ENCODE measurements around the gene CDC14A. TPM values are rescaled to one million over a fixed set of nuclear protein-coding genes. Genes with fewer than 3 reads are reported as not detected.

CDC14A gene
- total RNA-seq, 1 donor = 167 TPM

DNA sequence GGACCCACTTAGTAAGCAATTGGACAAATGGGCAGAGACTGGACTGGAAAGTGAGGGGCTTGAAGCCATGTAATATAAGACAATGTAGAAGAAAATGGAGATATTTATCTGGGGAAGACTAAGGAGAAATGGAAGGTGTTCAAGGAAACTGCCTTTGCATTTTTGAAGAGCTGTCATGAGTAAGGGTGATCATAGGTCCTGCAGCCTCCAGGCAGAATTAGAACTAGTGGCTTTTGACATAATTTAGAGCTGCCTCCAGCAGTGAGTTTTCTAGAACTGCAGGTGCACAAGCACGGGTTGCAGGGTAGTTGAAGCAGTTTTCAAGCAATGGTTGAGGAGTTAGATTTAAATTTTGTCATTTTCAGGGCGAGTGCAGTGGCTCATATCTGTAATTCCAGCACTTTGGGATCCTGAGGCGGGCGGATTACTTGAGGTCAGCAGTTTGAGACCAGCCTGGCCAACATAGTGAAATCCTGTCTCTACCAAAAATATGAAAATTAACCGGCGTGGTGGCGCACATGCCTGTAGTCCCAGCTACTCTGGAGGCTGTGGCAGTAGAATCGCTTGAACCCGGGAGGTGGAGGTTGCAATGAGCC lies 3.7 kb upstream of the CDC14A start:
- no peak overlapping the region for H3K4me3 ChIP-seq (ENCODE audit: low read length)
- peaks cover 10% of the 10 kb centered on the region for H3K4me1 ChIP-seq (ENCODE audit: insufficient read depth, low read length)
- H3K9me3 ChIP-seq (ENCODE audit: low read depth, low read length) = no peaks in the 10 kb centered on the region
- no peaks in the 10 kb centered on the region for H3K27me3 ChIP-seq (ENCODE audit: insufficient read depth, low read length)

DNA sequence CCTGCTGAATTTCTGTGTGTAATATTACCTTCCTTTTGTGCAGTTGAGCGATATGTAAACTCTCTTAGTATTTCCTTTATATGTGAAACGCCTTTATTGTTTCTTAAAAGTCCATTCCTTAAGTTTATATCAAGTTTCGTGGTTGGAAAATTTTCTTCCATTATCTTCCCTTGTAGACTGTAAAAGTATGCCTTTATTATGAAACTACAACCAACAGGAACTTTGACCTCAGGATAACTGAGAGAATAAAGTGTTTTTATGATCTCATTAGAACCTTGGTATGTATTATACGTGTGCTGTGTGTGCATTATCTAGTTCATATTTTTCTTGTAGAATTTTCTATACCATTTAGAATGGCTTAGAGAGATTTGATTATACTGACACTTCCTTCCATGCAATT lies 3.1 kb upstream of the CDC14A start:
- Histone ChIP-seq H3K27me3 (ENCODE audit: insufficient read depth, low read length) (no peaks in the 10 kb centered on the region), H3K4me3 (ENCODE audit: low read length) (no peak overlapping the region)

DNA sequence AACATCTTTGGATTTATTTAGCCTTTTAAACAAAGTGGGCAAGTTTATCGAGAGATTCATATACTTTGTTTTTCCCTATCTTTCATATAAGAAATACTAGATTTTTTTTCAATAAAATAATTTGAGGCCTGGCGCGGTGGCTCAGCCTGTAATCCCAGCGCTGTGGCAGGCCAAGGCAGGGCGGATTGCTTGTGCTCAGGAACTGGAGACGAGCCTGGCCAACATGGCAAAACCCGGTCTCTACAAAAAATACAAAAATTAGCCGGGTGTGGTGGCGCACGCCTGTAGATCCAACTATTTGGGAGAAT lies 1.6 kb upstream of the CDC14A start:
- Histone ChIP-seq H3K9me3 (ENCODE audit: low read depth, low read length) (no peaks in the 10 kb centered on the region), H3K27me3 (ENCODE audit: insufficient read depth, low read length) (no peaks in the 10 kb centered on the region), H3K4me1 (ENCODE audit: insufficient read depth, low read length) (peaks cover 26% of the 10 kb centered on the region), H3K4me3 (ENCODE audit: low read length) (peak overlapping the region; percentile 96)

More for the DNA sequence above, 3.1 kb upstream of the CDC14A start:
- Histone ChIP-seq H3K9me3 (ENCODE audit: low read depth, low read length) (no peaks in the 10 kb centered on the region), H3K4me1 (ENCODE audit: insufficient read depth, low read length) (peaks cover 14% of the 10 kb centered on the region)

DNA sequence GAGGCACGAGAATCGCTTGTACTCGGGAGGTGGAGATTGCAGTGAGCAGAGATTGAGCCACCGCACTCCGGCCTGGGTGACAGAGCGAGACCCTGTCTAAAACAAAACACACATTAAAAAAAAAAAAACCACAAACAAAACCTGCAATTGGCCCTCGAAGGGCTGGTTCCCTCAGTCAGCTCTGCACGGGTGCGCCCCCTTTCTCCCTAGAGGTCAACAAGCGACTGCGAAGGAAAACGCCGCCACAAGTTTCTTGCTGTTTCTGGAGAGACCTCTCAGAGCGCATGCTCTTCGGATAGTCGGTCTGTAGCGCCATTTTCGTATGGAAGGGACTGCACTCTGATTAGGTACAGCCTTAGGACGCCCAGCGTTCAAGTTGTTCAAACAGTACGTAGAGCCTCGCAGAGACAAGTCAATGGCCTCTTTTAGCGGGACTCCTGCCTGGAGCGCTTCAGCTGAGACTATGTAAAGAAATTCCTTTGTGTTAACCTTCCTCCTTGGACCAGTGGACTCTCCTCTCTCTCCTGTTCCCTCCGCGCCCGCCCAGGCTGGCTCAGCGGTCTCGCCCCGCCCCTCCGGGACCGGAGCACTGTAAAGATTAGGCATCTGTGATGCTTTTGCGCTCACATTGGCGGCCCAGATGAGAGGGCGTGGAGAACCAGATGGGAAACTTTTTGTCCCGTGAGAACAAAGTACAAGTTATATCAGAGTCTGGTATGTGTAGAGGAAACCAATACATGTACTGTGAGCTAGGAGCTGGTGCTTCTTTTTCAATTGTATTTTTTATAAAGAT lies 1.0 kb upstream of the CDC14A start:
- H3K4me3 ChIP-seq (ENCODE audit: low read length) = peak overlapping the region; percentile 96
- H3K9me3 ChIP-seq (ENCODE audit: low read depth, low read length) = no peaks in the 10 kb centered on the region
- no peaks in the 10 kb centered on the region for H3K27me3 ChIP-seq (ENCODE audit: insufficient read depth, low read length)
- peaks cover 32% of the 10 kb centered on the region for H3K4me1 ChIP-seq (ENCODE audit: insufficient read depth, low read length)

DNA sequence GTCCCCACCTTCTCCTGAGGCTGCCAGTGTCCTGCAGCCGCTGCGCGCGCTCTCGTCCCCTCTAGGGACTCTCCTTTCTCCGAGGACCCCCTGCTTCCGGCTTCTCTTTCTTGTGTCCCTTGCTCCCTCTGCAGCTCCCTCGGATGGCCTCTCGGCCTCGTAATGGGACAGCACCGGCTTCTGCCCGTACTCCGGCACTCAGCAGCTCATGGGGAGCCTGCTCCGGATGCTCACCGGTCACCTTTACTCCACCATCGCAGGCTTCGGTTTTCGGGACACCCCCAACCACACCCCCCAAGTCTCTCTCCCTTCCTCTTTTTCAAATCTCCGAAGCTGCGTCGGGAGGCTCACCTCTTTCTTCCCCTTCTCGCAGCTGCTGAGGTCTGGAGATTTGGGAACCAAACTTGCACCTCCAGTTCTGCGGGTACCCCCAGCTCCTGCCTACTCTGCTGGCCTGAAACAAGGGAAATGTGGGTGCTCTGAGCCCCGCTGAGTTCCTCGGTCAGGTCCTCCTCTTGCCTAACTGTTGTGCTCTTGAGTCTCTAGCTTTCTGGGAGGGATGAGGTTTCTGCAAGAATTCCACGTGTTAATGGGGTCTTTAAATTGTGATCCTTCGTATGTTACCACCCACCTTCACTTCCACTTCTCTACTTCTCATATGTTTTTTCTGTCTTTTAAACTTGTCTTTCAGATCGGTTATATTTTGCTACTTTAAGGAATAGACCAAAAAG lies 930 bp downstream of the CDC14A start:
- Histone ChIP-seq H3K27me3 (ENCODE audit: insufficient read depth, low read length) (no peaks in the 10 kb centered on the region), H3K4me1 (ENCODE audit: insufficient read depth, low read length) (peaks cover 51% of the 10 kb centered on the region), H3K4me3 (ENCODE audit: low read length) (peak overlapping the region; percentile 96), H3K9me3 (ENCODE audit: low read depth, low read length) (no peaks in the 10 kb centered on the region)

DNA sequence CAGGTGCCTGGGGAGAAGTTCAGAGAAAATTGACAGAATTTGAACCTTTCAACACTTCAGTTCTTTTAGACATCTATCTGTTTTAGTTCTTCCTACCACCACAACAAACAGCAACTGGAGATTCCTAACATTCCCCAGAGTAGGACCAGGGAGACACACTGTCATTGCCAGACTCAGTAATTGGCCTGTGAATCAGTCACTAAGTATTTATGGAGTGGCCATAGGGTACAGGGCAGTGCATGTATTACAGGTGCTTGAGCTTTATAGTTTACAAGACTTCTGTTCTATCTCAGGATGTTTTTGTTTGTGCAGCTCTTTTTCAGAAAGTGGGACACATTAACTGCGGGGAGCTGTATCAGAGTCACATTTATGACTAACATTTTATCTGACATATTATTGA lies 1.7 kb downstream of the CDC14A start:
- H3K4me1 ChIP-seq (ENCODE audit: insufficient read depth, low read length) = peaks cover 55% of the 10 kb centered on the region
- no peaks in the 10 kb centered on the region for H3K27me3 ChIP-seq (ENCODE audit: insufficient read depth, low read length)
- peak overlapping the region; percentile 96 for H3K4me3 ChIP-seq (ENCODE audit: low read length)
- H3K9me3 ChIP-seq (ENCODE audit: low read depth, low read length) = no peaks in the 10 kb centered on the region

DNA sequence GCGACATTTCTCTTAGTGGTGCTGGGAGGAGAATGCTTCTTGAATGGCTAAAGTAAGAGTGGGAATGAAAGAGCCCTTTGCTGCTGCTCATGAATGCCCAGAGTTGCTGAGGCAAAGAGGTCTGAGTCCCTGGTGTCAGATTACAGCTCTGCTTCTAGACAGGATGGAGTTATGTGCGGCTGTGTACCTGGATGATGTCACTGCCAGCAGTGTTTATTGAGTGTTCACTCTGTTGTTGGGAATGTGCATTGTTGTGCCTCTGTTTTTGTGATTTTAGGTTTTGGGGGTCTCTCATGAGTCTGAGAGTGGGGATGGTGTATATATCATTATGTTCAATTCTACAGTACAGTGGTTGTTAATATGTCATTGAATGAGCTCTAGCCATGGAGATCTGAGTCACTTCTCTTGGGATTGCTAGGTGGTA lies 2.7 kb downstream of the CDC14A start:
- Histone ChIP-seq H3K4me1 (ENCODE audit: insufficient read depth, low read length) (peaks cover 65% of the 10 kb centered on the region), H3K4me3 (ENCODE audit: low read length) (peak overlapping the region; percentile 22), H3K9me3 (ENCODE audit: low read depth, low read length) (no peaks in the 10 kb centered on the region), H3K27me3 (ENCODE audit: insufficient read depth, low read length) (no peaks in the 10 kb centered on the region)

DNA sequence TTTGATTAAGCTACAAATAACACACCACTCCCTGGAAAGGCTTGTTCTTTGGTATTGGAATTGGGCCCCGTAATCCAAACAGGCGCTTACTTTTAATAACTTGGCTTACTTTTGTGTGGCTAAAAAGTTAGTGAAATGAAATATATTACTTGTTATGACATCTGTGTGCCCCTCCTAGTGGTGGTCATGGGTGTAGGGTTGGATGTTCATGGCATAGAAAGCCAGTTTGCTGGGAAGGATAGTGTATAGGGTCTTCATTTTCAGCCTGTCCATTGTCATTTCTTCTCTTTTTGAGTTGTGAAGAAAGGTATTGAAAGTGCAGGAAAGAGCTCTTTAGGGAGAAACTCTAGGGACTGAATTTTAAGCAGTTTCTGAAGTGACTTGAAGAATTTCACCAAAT lies 5.9 kb downstream of the CDC14A start:
- H3K4me1 ChIP-seq (ENCODE audit: insufficient read depth, low read length) = peaks cover 82% of the 10 kb centered on the region
- no peaks in the 10 kb centered on the region for H3K27me3 ChIP-seq (ENCODE audit: insufficient read depth, low read length)
- no peaks in the 10 kb centered on the region for H3K9me3 ChIP-seq (ENCODE audit: low read depth, low read length)
- no peak overlapping the region for H3K4me3 ChIP-seq (ENCODE audit: low read length)

DNA sequence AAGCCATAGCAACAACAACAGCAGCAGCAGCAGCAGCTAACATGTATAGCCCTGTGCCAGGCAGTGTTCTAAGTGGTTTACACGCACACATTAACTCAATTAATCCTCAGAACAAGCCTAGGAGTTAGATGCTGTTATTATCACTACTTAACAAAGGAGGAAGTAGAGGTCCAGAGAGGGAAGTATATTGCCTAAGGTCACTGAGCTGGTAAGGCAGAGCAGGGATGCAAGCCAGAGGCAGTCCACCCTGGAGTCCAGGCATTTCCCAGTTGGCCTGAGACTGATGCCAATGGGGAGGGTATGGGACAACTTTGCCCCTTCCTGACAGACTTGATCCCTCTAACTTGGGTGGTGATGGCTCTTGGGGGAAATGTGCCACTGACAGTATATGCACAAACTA lies 6.8 kb downstream of the CDC14A start:
- Histone ChIP-seq H3K4me3 (ENCODE audit: low read length) (no peak overlapping the region), H3K4me1 (ENCODE audit: insufficient read depth, low read length) (peaks cover 73% of the 10 kb centered on the region), H3K9me3 (ENCODE audit: low read depth, low read length) (no peaks in the 10 kb centered on the region), H3K27me3 (ENCODE audit: insufficient read depth, low read length) (no peaks in the 10 kb centered on the region)

DNA sequence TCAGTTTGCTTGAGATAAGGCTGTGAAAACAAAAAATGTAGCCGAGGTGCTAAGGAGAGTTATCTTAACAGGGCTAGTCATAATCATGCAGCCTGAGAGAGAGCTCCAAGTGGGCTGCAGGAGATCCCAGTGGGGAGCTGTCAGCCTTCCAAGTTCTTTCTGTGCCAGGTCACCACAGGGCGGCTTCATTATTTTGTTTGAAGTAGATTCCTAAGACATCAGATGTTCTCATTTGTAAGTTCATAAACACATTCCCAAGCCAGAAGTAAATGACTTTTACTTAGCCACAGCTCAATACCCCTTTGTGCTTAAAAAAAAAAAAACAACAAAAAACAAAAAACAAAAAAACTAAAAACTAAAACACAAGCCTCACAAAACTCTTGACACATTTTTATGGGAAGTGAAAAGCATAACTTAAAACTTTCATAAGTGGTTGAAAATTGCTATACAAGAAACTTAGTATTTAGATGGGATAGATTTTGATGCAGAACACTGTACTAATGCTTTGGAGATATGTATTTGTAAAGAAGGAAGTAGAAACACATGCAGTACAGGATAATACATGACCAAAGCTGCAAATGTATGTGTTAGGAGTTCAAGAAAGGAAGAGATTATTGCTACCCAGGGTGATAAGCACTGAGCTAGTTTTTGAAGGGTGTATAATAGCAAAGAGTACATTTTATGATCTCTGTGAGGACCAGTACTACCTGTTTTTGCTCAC lies 8.6 kb downstream of the CDC14A start:
- H3K4me1 ChIP-seq (ENCODE audit: insufficient read depth, low read length) = peaks cover 63% of the 10 kb centered on the region
- no peaks in the 10 kb centered on the region for H3K27me3 ChIP-seq (ENCODE audit: insufficient read depth, low read length)
- H3K4me3 ChIP-seq (ENCODE audit: low read length) = no peak overlapping the region
- H3K9me3 ChIP-seq (ENCODE audit: low read depth, low read length) = no peaks in the 10 kb centered on the region

DNA sequence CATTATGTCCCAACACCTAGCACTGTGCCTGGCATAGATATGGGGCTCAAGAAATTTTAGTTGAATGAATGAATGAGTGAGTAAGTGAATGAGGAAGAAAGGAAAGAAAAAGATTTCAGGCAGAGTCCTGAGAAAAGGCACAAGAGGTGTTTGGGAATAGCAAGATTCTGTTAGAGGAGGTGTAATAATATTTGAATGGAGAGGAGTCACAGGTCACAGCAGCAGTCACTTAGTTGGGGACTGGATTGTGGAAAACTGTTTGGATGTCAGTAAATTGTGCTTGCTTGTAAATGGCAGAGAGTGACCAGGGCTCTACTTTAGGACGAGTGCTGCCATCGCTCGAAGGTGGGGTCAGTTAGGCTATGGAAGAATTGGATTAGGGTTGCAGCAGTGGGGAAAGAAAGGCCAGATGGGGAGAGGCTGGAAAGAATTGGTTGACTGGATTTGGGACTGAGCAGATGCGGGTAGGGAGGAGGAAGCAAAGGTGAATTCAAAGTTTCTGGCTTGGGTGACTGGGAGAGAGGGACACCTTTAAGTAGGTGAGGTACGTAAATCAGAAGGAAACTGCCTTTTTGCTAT lies 9.3 kb downstream of the CDC14A start:
- Histone ChIP-seq H3K4me3 (ENCODE audit: low read length) (no peak overlapping the region), H3K9me3 (ENCODE audit: low read depth, low read length) (no peaks in the 10 kb centered on the region), H3K4me1 (ENCODE audit: insufficient read depth, low read length) (peaks cover 56% of the 10 kb centered on the region)

DNA sequence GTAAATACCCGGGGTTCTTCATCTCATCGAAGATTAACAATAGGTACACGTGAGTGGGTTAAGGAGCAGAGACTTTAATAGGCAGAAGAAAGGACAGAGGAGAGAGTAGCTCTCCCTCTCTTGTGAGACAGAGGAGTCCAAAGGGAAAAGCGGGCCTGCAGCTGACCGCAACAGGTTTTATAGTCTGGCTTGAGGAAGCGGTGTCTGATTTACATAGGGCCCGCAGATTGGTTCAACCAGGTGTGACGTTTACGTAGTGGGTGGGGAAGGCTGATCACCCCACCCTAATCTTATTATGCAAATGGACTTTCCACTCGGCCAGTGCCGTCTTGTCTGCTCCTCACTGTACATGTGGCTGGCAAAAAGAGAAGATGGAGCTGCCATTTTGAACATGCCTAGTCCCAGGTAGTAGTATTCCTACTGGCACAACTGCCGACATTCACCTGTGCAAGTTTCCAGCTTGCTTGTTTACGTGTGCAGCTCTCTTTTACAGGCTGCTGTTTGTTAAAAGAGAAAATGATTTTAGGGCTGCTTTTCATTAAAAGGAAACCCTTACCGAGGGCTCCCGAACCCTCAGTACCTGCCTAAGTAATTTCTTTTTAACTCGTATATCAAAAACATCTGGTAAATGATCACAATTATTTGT lies 10.6 kb downstream of the CDC14A start:
- H3K4me3 ChIP-seq (ENCODE audit: low read length) = no peak overlapping the region
- H3K4me1 ChIP-seq (ENCODE audit: insufficient read depth, low read length) = peaks cover 43% of the 10 kb centered on the region
- H3K27me3 ChIP-seq (ENCODE audit: insufficient read depth, low read length) = no peaks in the 10 kb centered on the region

More for the DNA sequence above, 9.3 kb downstream of the CDC14A start:
- H3K27me3 ChIP-seq (ENCODE audit: insufficient read depth, low read length) = no peaks in the 10 kb centered on the region

DNA sequence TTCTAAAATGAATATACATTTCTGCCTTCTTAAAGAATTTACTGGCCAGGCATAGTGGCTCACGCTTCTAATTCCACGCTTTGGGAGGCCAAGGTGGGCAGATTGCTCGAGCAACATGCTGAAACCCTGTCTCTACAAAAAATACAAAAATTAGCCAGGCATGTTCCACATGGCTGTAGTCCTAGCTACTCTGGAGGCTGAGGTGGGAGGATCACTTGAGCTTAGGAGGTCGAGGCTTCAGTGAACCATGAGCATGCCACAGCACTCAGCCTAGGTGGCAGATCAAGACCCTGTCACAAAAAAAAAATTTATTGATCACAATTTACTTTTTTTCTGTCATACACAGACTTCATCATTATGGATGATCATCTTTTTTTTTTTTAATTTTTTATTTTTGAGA lies 11.5 kb downstream of the CDC14A start:
- no peaks in the 10 kb centered on the region for H3K27me3 ChIP-seq (ENCODE audit: insufficient read depth, low read length)
- peaks cover 38% of the 10 kb centered on the region for H3K4me1 ChIP-seq (ENCODE audit: insufficient read depth, low read length)
- H3K9me3 ChIP-seq (ENCODE audit: low read depth, low read length) = no peaks in the 10 kb centered on the region
- H3K4me3 ChIP-seq (ENCODE audit: low read length) = no peak overlapping the region

More for the DNA sequence above, 10.6 kb downstream of the CDC14A start:
- no peaks in the 10 kb centered on the region for H3K9me3 ChIP-seq (ENCODE audit: low read depth, low read length)

DNA sequence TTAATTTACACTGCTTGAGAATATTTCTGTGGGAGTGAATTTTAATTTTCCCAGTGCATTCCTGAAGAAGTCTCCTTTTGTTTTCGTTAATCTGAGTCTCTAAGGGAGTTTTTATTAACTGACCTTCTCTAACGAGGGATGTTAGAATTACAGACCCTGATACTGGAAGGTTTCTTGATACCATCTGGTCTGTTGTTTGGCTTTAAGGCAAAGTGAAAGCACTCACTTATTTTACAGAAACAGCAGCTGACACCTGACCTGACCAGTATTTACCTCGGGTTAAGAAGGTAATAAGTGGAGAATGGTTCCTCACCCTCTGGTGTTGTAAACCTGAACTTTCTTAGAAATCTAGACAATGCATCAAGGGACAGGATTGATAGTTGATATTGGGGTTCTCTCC lies 12.4 kb downstream of the CDC14A start:
- Histone ChIP-seq H3K4me3 (ENCODE audit: low read length) (no peak overlapping the region), H3K9me3 (ENCODE audit: low read depth, low read length) (no peaks in the 10 kb centered on the region), H3K4me1 (ENCODE audit: insufficient read depth, low read length) (peaks cover 29% of the 10 kb centered on the region), H3K27me3 (ENCODE audit: insufficient read depth, low read length) (no peaks in the 10 kb centered on the region)

Data from mononuclear cell (primary cell).